Omental fat pad (tissue), 4 donors: Measurements from ENCODE around the gene SRSF6. TPM values are rescaled to one million over a fixed set of nuclear protein-coding genes. Genes with fewer than 3 reads are reported as not detected.

Experiments used
- ATAC-seq: fragments of 150-250 bp; one replicate; pipeline ENCODE4 v1.9.1; 2016; ENCODE audit warnings: mild to moderate bottlenecking, moderate library complexity; ENCODE audit not compliant: low FRiP score
- DNase-seq: peaks from one replicate; pipeline ENCODE4 v3.0.0-alpha.2; 2019; ENCODE audit warnings: low spot score
- total RNA-seq, 4 donors: library from RNA; depleted of rRNA; stranded (reverse); fragments of >200 nt; gene quantifications; one replicate each; pipeline ENCODE4 v1.1.0, GENCODE V29; 2016
- TF ChIP-seq, protein P1 (sequence below), 3 donors: fragments of 450-650 bp; IDR thresholded peaks; one replicate each; pipeline ENCODE4 v1.5.1; 2016 to 2017; ENCODE audit warnings: antibody characterized with exemption in 3 of 3, mild to moderate bottlenecking in 3 of 3, moderate library complexity in 2 of 3

The SRSF6 gene
- total RNA-seq, 4 donors from 2014 or later, result 64.4 to 122 (median 81.7) TPM

DNA sequence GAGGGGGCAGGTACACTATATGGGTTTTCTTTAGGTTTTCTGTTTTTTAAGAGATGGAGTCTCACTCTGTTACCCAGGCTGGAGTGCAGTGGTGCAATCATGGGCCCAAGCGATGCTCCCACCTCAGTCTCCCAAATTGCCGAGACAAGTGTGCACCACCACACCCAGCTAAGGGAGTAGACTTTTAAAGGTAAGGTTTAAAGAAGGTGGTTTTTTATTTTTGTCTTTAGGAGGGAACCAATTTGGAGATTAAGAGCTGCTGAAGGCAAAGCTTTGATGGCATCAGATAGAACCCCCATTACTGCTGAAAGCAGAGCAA, 7.9 kb downstream of the SRSF6 start:
- ATAC-seq, result no peak
- no peak for DNase-seq
- TF ChIP-seq, protein P1, sequence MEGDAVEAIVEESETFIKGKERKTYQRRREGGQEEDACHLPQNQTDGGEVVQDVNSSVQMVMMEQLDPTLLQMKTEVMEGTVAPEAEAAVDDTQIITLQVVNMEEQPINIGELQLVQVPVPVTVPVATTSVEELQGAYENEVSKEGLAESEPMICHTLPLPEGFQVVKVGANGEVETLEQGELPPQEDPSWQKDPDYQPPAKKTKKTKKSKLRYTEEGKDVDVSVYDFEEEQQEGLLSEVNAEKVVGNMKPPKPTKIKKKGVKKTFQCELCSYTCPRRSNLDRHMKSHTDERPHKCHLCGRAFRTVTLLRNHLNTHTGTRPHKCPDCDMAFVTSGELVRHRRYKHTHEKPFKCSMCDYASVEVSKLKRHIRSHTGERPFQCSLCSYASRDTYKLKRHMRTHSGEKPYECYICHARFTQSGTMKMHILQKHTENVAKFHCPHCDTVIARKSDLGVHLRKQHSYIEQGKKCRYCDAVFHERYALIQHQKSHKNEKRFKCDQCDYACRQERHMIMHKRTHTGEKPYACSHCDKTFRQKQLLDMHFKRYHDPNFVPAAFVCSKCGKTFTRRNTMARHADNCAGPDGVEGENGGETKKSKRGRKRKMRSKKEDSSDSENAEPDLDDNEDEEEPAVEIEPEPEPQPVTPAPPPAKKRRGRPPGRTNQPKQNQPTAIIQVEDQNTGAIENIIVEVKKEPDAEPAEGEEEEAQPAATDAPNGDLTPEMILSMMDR (IDR thresholded peaks at IDR 0.05), result no peak

GRCh38 chr20:43467589-43467988, 9.9 kb downstream of the SRSF6 start:
- DNase-seq, result no peak
- TF ChIP-seq, protein P1 (IDR thresholded peaks at IDR 0.05), result no peak
- no peak for ATAC-seq

- TF ChIP-seq, protein P1 (IDR thresholded peaks at IDR 0.05), result no peak
- DNase-seq (no peak), ATAC-seq (no peak)
These were observed 15.1 kb downstream of the SRSF6 start for GRCh38 chr20:43472671-43473380.

- TF ChIP-seq, protein P1 (IDR thresholded peaks at IDR 0.05), result no peak
These were observed 15.6 kb downstream of the SRSF6 start for GRCh38 chr20:43473381-43473704.

DNA sequence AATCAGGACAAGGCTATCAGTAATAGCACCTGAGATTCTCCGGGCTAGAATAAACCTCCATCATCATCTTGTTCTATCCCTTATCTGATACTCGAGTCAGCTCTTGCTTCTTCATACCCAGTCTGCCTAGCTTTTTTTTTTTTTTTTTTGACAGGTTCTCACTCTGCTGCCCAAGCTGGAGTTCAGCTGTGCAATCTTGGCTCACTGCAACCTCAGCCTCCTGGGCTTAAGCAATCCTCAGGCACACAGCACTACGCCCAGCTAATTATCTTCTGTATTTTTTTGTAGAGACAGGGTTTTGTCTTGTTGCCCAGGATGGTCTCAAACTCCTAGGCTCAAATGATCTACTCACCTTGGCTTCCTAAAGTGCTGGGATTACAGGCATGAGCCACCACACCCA, 19.5 kb downstream of the SRSF6 start:
- TF ChIP-seq, protein P1 (IDR thresholded peaks at IDR 0.05), result no peak
- ATAC-seq (no peak), DNase-seq (no peak)

More at GRCh38 chr20:43473381-43473704, 15.6 kb downstream of the SRSF6 start:
- ATAC-seq (no peak), DNase-seq (no peak)

DNA sequence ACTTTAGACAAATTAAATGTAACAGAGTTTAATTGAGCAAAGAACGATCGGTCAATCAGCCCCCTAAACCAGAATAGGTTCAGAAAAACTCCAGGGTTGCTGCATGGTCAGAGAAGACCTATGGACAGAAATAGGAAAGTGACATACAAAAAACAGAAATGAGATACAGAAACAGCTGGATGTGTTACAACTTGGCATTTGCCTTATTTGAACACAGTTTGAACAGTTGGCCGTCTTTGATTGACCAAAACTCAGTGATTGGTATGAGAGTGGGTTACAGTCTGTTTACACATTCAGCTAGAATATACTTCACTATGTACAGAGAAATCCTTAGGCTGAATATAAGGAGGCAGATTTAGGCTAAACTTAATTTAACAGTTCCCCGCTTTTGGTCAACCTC, 19.9 kb downstream of the SRSF6 start:
- TF ChIP-seq, protein P1 (IDR thresholded peaks at IDR 0.05), result no peak
- no peak for ATAC-seq

GRCh38 chr20:43490038-43490437, 32.3 kb downstream of the SRSF6 start:
- TF ChIP-seq, protein P1 (IDR thresholded peaks at IDR 0.05), result no peak
- ATAC-seq (no peak), DNase-seq (no peak)

More for the DNA sequence above, 19.9 kb downstream of the SRSF6 start:
- no peak for DNase-seq
